ENCODE data around the gene SLC6A13.

DNA sequence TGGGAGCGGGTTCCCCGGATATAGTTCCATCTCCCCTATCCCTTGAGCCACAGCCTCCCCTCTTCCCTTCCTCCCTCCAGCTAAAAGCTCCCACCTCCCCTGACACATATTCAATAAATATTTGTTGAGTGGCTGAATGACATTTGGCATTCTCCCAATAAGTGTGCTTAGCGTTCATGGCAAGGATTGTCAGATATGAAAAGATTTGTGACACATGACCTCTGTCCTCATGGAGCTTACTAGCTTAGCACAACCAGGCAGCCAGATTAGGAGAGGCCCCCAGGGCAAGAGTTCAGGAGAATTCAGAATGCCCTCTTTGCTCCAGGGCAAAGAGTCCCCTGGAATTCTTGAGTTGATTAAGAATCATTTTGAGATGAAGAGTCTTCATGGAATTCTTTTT lies 26.2 kb downstream of the SLC6A13 start:
- TF ChIP-seq, protein P1, sequence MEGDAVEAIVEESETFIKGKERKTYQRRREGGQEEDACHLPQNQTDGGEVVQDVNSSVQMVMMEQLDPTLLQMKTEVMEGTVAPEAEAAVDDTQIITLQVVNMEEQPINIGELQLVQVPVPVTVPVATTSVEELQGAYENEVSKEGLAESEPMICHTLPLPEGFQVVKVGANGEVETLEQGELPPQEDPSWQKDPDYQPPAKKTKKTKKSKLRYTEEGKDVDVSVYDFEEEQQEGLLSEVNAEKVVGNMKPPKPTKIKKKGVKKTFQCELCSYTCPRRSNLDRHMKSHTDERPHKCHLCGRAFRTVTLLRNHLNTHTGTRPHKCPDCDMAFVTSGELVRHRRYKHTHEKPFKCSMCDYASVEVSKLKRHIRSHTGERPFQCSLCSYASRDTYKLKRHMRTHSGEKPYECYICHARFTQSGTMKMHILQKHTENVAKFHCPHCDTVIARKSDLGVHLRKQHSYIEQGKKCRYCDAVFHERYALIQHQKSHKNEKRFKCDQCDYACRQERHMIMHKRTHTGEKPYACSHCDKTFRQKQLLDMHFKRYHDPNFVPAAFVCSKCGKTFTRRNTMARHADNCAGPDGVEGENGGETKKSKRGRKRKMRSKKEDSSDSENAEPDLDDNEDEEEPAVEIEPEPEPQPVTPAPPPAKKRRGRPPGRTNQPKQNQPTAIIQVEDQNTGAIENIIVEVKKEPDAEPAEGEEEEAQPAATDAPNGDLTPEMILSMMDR (IDR thresholded peaks at IDR 0.05): no peak
- TF ChIP-seq NFYB (CRISPR knock-in tag; conservative IDR thresholded peaks at IDR 0.05; ENCODE audit: low read depth) (no peak), CREM (CRISPR knock-in tag; IDR thresholded peaks at IDR 0.05) (no peak), MXD4 (CRISPR knock-in tag; IDR thresholded peaks at IDR 0.05; ENCODE audit: borderline replicate concordance) (no peak), ELF4 (CRISPR knock-in tag; IDR thresholded peaks at IDR 0.05; ENCODE audit: low read depth) (no peak), NFE2L1 (CRISPR knock-in tag; IDR thresholded peaks at IDR 0.05) (no peak), NR1H2 (CRISPR knock-in tag; IDR thresholded peaks at IDR 0.05) (no peak)
- TF ChIP-seq, protein P2, sequence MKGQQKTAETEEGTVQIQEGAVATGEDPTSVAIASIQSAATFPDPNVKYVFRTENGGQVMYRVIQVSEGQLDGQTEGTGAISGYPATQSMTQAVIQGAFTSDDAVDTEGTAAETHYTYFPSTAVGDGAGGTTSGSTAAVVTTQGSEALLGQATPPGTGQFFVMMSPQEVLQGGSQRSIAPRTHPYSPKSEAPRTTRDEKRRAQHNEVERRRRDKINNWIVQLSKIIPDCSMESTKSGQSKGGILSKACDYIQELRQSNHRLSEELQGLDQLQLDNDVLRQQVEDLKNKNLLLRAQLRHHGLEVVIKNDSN (CRISPR knock-in tag; IDR thresholded peaks at IDR 0.05): no peak
- TF ChIP-seq, protein P3, sequence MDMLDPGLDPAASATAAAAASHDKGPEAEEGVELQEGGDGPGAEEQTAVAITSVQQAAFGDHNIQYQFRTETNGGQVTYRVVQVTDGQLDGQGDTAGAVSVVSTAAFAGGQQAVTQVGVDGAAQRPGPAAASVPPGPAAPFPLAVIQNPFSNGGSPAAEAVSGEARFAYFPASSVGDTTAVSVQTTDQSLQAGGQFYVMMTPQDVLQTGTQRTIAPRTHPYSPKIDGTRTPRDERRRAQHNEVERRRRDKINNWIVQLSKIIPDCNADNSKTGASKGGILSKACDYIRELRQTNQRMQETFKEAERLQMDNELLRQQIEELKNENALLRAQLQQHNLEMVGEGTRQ (CRISPR knock-in tag; IDR thresholded peaks at IDR 0.05): no peak
- TF ChIP-seq, protein P4, sequence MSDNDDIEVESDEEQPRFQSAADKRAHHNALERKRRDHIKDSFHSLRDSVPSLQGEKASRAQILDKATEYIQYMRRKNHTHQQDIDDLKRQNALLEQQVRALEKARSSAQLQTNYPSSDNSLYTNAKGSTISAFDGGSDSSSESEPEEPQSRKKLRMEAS (CRISPR knock-in tag; IDR thresholded peaks at IDR 0.05): no peak

Measured in WTC11 (cell line).